DMS53 treated with DMSO at 0.1 percent for 48 hours (cell line): ENCODE data around the gene ZNG1C.
"Not testable (repeated sequence)": the region's sequence is repeated elsewhere in the genome, so short reads cannot be mapped to it uniquely, and the experiment has no call there.

Experiments used
- DNase-seq: peaks from one replicate; lab custom pipeline; 2025; ENCODE audit not compliant: unreplicated experiment; lab: John Stamatoyannopoulos, UW

The ZNG1C gene

GRCh38 chr9:68241683-68242082 lies at the start of gene ZNG1C:
Gene ZNG1C, plus strand, starts transcription at chr9:68241983. Its CDS starts 49 bp downstream, at chr9:68242032.
- not testable (repeated sequence) for DNase-seq

GRCh38 chr9:68242437-68242836 lies 654 bp downstream of the ZNG1C start:
- DNase-seq = not testable (repeated sequence)

GRCh38 chr9:68281041-68281440 lies 39.3 kb downstream of the ZNG1C start:
- not testable (repeated sequence) for DNase-seq

GRCh38 chr9:68302567-68302966 lies 60.8 kb downstream of the ZNG1C start, which contains the start of gene FOXD4L3:
Gene FOXD4L3, plus strand, starts transcription at chr9:68302867. Its CDS starts 85 bp downstream, at chr9:68302952.
- DNase-seq = not testable (repeated sequence)

GRCh38 chr9:68303771-68304170 lies 62.0 kb downstream of the ZNG1C start:
- not testable (repeated sequence) for DNase-seq

- DNase-seq = not testable (repeated sequence)
Observed at GRCh38 chr9:68304212-68304611, 62.4 kb downstream of the ZNG1C start.

GRCh38 chr9:68304777-68305176 lies 63.0 kb downstream of the ZNG1C start:
- not testable (repeated sequence) for DNase-seq

GRCh38 chr9:68305680-68306285 lies 64.0 kb downstream of the ZNG1C start:
- not testable (repeated sequence) for DNase-seq

- not testable (repeated sequence) for DNase-seq
Observed at GRCh38 chr9:68306391-68306964, 64.7 kb downstream of the ZNG1C start.

GRCh38 chr9:68307127-68307526 lies 65.3 kb downstream of the ZNG1C start:
- DNase-seq = not testable (repeated sequence)

GRCh38 chr9:68307654-68308053 lies 65.9 kb downstream of the ZNG1C start:
- DNase-seq = not testable (repeated sequence)

GRCh38 chr9:68311208-68311607 lies 69.4 kb downstream of the ZNG1C start:
- DNase-seq = not testable (repeated sequence)

- not testable (repeated sequence) for DNase-seq
Observed at GRCh38 chr9:68318209-68318608, 76.4 kb downstream of the ZNG1C start.

GRCh38 chr9:68323749-68324148 lies 82.0 kb downstream of the ZNG1C start:
- DNase-seq = not testable (repeated sequence)

- DNase-seq = not testable (repeated sequence)
Observed at GRCh38 chr9:68324518-68324917, 82.7 kb downstream of the ZNG1C start.

GRCh38 chr9:68329106-68329505 lies 87.3 kb downstream of the ZNG1C start:
- DNase-seq = not testable (repeated sequence)

GRCh38 chr9:68330531-68331173 lies 88.9 kb downstream of the ZNG1C start:
- not testable (repeated sequence) for DNase-seq

GRCh38 chr9:68332122-68332521 lies 90.3 kb downstream of the ZNG1C start:
- not testable (repeated sequence) for DNase-seq

GRCh38 chr9:68335935-68336334 lies 94.2 kb downstream of the ZNG1C start:
- not testable (repeated sequence) for DNase-seq

- DNase-seq = not testable (repeated sequence)
Observed at GRCh38 chr9:68336639-68337339, 95.0 kb downstream of the ZNG1C start.

GRCh38 chr9:68338000-68338399 lies 96.2 kb downstream of the ZNG1C start:
- DNase-seq = not testable (repeated sequence)
